Mesendoderm (in vitro differentiated cells): ENCODE results near the gene PADI3.

Experiments
- DNase-seq: peaks from one replicate; pipeline ENCODE4 v3.0.0; 2013
- H2AK5ac ChIP-seq: 2 replicates; pipeline ENCODE4 v1.6.1; 2013; ENCODE audit warnings: low read length, inconsistent platforms
- H2BK120ac ChIP-seq: 2 replicates; pipeline ENCODE4 v1.6.1; 2013; ENCODE audit warnings: low read depth, mild to moderate bottlenecking, low read length, moderate library complexity, mixed read lengths
- H2BK15ac ChIP-seq: replicated peaks from 2 replicates; pipeline ENCODE4 v1.6.1; 2013; ENCODE audit warnings: low read depth, mild to moderate bottlenecking, moderate library complexity
- H2BK5ac ChIP-seq: 2 replicates; pipeline ENCODE4 v1.6.1; 2013; ENCODE audit warnings: low read length, inconsistent platforms
- H3K18ac ChIP-seq: 2 replicates; pipeline ENCODE4 v1.6.1; 2013; ENCODE audit warnings: mild to moderate bottlenecking, low read length, mixed read lengths
- H3K23ac ChIP-seq: one replicate; pipeline ENCODE4 v1.6.1; 2013; ENCODE audit warnings: low read length
- H3K27ac ChIP-seq: 2 replicates; pipeline ENCODE4 v1.5.1; 2013; ENCODE audit warnings: low read depth, mild to moderate bottlenecking, inconsistent platforms, low read length, moderate library complexity
- H3K27me3 ChIP-seq: 2 replicates; pipeline ENCODE4 v1.6.1; 2013; ENCODE audit warnings: low read length, control low read depth, mild to moderate bottlenecking, inconsistent platforms; ENCODE audit not compliant: insufficient read depth, poor library complexity
- H3K36me3 ChIP-seq: 2 replicates; pipeline ENCODE4 v1.6.1; 2013; ENCODE audit warnings: low read length, inconsistent platforms; ENCODE audit not compliant: control insufficient read depth, insufficient read depth
- H3K4ac ChIP-seq: one replicate; pipeline ENCODE4 v1.6.1; 2013; ENCODE audit warnings: low read depth, mild to moderate bottlenecking, low read length, moderate library complexity
- H3K4me1 ChIP-seq: 2 replicates; pipeline ENCODE4 v1.6.1; 2013; ENCODE audit warnings: low read depth, low read length, inconsistent platforms; ENCODE audit not compliant: control insufficient read depth
- H3K4me2 ChIP-seq: 2 replicates; pipeline ENCODE4 v1.6.1; 2013; ENCODE audit warnings: low read length
- H3K4me3 ChIP-seq: 2 replicates; pipeline ENCODE4 v1.5.1; 2013; ENCODE audit warnings: mild to moderate bottlenecking, low read length
- H3K56ac ChIP-seq: one replicate; pipeline ENCODE4 v1.6.1; 2013; ENCODE audit warnings: low read length
- H3K79me1 ChIP-seq: 2 replicates; pipeline ENCODE4 v1.6.1; 2013; ENCODE audit warnings: low read length, inconsistent platforms
- H3K79me2 ChIP-seq: 2 replicates; pipeline ENCODE4 v1.6.1; 2013; ENCODE audit warnings: mild to moderate bottlenecking, low read length; ENCODE audit not compliant: control insufficient read depth, insufficient read depth
- H3K9ac ChIP-seq: 2 replicates; pipeline ENCODE4 v1.6.1; 2013; ENCODE audit warnings: low read length, inconsistent platforms
- H4K5ac ChIP-seq: one replicate; pipeline ENCODE4 v1.6.1; 2013; ENCODE audit warnings: low read length
- H4K8ac ChIP-seq: one replicate; pipeline ENCODE4 v1.6.1; 2013; ENCODE audit warnings: low read depth, mild to moderate bottlenecking, control low read depth, low read length, moderate library complexity
- WGBS: extraction: QIAGEN DNeasy Blood & Tissue Kit; methylation state at CpG from one replicate; pipeline ENCODE4 v1.1.7; 2013; ENCODE audit warnings: low lambda C conversion rate, missing lambda C conversion rate; ENCODE audit not compliant: insufficient coverage; ENCODE audit errors: extremely low coverage; 5-methylcytosine and 5-hydroxymethylcytosine counted together

PADI3 gene

GRCh38 chr1:17251701-17252376, 2.9 kb downstream of the PADI3 start:
- Histone ChIP-seq H3K27ac (no peak overlapping the region), H2BK5ac (no peak overlapping the region)

DNA sequence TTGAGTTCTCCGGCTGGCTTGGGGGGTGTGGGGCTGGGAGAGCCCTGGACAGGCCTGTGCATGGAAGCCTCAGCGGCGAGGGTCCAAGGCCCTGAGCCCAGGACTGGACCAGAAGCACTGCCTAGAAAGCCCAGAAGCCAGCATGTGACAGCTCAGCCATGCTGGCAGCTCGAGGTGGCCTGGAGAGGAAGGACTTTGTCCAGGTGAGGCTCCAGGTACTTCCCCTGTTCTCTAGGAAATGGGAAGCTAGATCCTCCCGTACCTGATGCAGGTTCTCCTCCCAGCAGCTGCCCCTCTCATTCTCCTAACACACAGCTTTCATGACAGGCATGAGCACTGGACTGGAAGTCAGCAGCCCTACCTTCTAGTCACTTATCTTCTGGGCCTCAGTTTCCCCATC, 6.4 kb downstream of the PADI3 start:
- Histone ChIP-seq H3K4me2 (no peak overlapping the region), H3K23ac (no peak overlapping the region), H3K18ac (no peak overlapping the region), H2AK5ac (no peak overlapping the region), H3K36me3 (no peaks in the 10 kb centered on the region), H2BK15ac (no peak overlapping the region), H3K79me2 (no peaks in the 10 kb centered on the region), H2BK120ac (no peak overlapping the region), H3K9ac (no peak overlapping the region), H4K8ac (no peak overlapping the region), H3K4ac (no peak overlapping the region), H3K27ac (no peak overlapping the region), H3K27me3 (no peaks in the 10 kb centered on the region), H3K79me1 (no peaks in the 10 kb centered on the region), H3K4me1 (no peaks in the 10 kb centered on the region), H3K56ac (no peak overlapping the region), H4K5ac (no peak overlapping the region), H3K4me3 (no peak overlapping the region), H2BK5ac (no peak overlapping the region)
- no CpG with 5 or more reads among the region's 5 CpGs for WGBS
- no peak for DNase-seq

More at GRCh38 chr1:17251701-17252376, 2.9 kb downstream of the PADI3 start:
- Histone ChIP-seq H2BK15ac (no peak overlapping the region), H4K8ac (no peak overlapping the region), H3K79me2 (no peaks in the 10 kb centered on the region), H2BK120ac (no peak overlapping the region), H3K4ac (no peak overlapping the region), H3K56ac (no peak overlapping the region), H3K9ac (no peak overlapping the region), H3K4me1 (no peaks in the 10 kb centered on the region), H3K4me3 (no peak overlapping the region), H3K18ac (no peak overlapping the region), H4K5ac (no peak overlapping the region), H3K36me3 (no peaks in the 10 kb centered on the region), H3K79me1 (no peaks in the 10 kb centered on the region), H3K4me2 (no peak overlapping the region), H2AK5ac (no peak overlapping the region), H3K27me3 (no peaks in the 10 kb centered on the region), H3K23ac (no peak overlapping the region)
- peak; percentile 37 for DNase-seq
- WGBS: no CpG with 5 or more reads among the region's 3 CpGs

- Histone ChIP-seq H2AK5ac (no peak overlapping the region), H3K79me1 (no peaks in the 10 kb centered on the region), H3K36me3 (no peaks in the 10 kb centered on the region), H2BK120ac (no peak overlapping the region), H3K4me1 (no peaks in the 10 kb centered on the region), H2BK5ac (no peak overlapping the region), H3K4me2 (no peak overlapping the region), H3K4me3 (no peak overlapping the region), H2BK15ac (no peak overlapping the region), H3K18ac (no peak overlapping the region), H3K9ac (no peak overlapping the region), H4K8ac (no peak overlapping the region), H3K27me3 (no peaks in the 10 kb centered on the region), H3K4ac (no peak overlapping the region), H3K56ac (no peak overlapping the region), H3K27ac (no peak overlapping the region), H4K5ac (no peak overlapping the region), H3K79me2 (no peaks in the 10 kb centered on the region), H3K23ac (no peak overlapping the region)
- DNase-seq: no peak
- WGBS: no CpG with 5 or more reads among the region's 9 CpGs
These were observed 9.3 kb downstream of the PADI3 start for GRCh38 chr1:17258116-17258757.

GRCh38 chr1:17258758-17259130, 9.8 kb downstream of the PADI3 start:
- Histone ChIP-seq H3K36me3 (no peaks in the 10 kb centered on the region), H3K27me3 (no peaks in the 10 kb centered on the region), H2BK120ac (no peak overlapping the region), H3K23ac (no peak overlapping the region), H3K4me3 (no peak overlapping the region), H2BK15ac (no peak overlapping the region), H3K79me1 (no peaks in the 10 kb centered on the region), H2AK5ac (no peak overlapping the region), H4K8ac (no peak overlapping the region), H4K5ac (no peak overlapping the region), H3K4me1 (no peaks in the 10 kb centered on the region), H3K18ac (no peak overlapping the region), H3K9ac (no peak overlapping the region), H3K4ac (no peak overlapping the region), H3K56ac (no peak overlapping the region), H3K79me2 (no peaks in the 10 kb centered on the region), H3K4me2 (no peak overlapping the region), H3K27ac (no peak overlapping the region), H2BK5ac (no peak overlapping the region)
- WGBS: no CpG with 5 or more reads among the region's 6 CpGs
- no peak for DNase-seq

DNA sequence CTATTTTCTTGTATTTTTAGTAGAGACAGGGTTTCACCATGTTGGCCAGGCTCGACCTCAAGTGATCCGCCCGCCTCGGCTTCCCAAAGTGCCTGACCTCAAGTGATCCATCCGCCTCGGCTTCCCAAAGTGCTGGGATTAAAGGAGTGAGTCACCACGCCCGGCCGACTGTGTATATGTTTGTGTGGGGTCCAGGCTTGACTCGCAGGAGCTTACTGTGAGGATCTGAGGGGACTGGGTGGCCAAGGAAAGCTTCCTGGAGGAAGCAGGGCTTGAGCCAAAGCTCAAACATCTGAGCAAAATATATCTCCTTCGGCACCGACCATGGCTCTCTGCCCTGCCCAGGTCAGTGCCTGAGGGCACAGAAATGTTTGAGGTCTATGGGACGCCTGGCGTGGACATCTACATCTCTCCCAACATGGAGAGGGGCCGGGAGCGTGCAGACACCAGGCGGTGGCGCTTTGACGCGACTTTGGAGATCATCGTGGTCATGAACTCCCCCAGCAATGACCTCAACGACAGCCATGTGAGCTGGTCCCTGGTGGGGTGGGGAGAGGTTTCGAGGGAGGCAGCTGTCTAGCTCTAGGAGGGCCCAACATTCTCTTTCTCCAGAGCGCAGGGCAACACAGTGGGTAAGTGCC, 10.5 kb downstream of the PADI3 start:
- Histone ChIP-seq H3K36me3 (no peaks in the 10 kb centered on the region), H3K9ac (no peak overlapping the region), H3K4me2 (no peak overlapping the region), H3K4ac (no peak overlapping the region), H2BK5ac (no peak overlapping the region), H4K8ac (no peak overlapping the region), H2AK5ac (no peak overlapping the region), H3K23ac (no peak overlapping the region), H3K4me3 (no peak overlapping the region), H3K79me2 (no peaks in the 10 kb centered on the region), H2BK120ac (no peak overlapping the region), H3K56ac (no peak overlapping the region), H3K27ac (no peak overlapping the region), H3K18ac (no peak overlapping the region), H3K27me3 (no peaks in the 10 kb centered on the region), H4K5ac (no peak overlapping the region), H3K4me1 (no peaks in the 10 kb centered on the region), H2BK15ac (no peak overlapping the region), H3K79me1 (no peaks in the 10 kb centered on the region)
- DNase-seq: no peak
- WGBS: no CpG with 5 or more reads among the region's 24 CpGs
